WTC11 (cell line): ENCODE measurements around the gene PADI6.

Experiments
- TF ChIP-seq, protein P1 (sequence below): fragments of 200-600 bp; IDR thresholded peaks from 2 replicates; pipeline ENCODE4 v1.8.0; 2022; ENCODE audit warnings: antibody characterized with exemption
- TF ChIP-seq, protein P2 (sequence below): sonication (generic); formaldehyde crosslinking; IDR thresholded peaks from 2 replicates; pipeline ENCODE4 v1.8.0; 2023; ENCODE audit warnings: mild to moderate bottlenecking, missing genetic modification reagents

DNA sequence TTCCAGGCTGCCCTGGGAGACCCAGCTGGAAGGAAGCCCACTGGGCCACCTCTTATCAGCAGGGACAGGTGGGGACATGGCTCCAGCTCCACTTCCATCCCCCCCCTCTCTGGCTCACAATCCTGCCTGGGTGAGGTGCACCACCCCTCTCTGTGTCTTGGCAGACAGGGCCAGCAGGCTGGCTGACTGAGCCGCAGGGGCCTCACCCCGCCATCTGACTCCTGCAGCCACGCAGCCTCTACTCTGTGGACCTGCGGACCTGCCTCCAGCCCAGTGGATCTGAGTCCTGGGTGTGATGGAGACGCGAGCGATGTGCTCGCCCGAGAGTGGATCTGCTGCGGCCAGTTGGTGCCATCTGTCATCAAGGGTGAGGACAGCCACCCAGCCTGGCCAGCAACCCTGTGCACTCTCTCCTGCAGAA is 37.4 kb downstream of the PADI6 start:
- TF ChIP-seq, protein P1, sequence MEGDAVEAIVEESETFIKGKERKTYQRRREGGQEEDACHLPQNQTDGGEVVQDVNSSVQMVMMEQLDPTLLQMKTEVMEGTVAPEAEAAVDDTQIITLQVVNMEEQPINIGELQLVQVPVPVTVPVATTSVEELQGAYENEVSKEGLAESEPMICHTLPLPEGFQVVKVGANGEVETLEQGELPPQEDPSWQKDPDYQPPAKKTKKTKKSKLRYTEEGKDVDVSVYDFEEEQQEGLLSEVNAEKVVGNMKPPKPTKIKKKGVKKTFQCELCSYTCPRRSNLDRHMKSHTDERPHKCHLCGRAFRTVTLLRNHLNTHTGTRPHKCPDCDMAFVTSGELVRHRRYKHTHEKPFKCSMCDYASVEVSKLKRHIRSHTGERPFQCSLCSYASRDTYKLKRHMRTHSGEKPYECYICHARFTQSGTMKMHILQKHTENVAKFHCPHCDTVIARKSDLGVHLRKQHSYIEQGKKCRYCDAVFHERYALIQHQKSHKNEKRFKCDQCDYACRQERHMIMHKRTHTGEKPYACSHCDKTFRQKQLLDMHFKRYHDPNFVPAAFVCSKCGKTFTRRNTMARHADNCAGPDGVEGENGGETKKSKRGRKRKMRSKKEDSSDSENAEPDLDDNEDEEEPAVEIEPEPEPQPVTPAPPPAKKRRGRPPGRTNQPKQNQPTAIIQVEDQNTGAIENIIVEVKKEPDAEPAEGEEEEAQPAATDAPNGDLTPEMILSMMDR, result no peak
- TF ChIP-seq, protein P2, sequence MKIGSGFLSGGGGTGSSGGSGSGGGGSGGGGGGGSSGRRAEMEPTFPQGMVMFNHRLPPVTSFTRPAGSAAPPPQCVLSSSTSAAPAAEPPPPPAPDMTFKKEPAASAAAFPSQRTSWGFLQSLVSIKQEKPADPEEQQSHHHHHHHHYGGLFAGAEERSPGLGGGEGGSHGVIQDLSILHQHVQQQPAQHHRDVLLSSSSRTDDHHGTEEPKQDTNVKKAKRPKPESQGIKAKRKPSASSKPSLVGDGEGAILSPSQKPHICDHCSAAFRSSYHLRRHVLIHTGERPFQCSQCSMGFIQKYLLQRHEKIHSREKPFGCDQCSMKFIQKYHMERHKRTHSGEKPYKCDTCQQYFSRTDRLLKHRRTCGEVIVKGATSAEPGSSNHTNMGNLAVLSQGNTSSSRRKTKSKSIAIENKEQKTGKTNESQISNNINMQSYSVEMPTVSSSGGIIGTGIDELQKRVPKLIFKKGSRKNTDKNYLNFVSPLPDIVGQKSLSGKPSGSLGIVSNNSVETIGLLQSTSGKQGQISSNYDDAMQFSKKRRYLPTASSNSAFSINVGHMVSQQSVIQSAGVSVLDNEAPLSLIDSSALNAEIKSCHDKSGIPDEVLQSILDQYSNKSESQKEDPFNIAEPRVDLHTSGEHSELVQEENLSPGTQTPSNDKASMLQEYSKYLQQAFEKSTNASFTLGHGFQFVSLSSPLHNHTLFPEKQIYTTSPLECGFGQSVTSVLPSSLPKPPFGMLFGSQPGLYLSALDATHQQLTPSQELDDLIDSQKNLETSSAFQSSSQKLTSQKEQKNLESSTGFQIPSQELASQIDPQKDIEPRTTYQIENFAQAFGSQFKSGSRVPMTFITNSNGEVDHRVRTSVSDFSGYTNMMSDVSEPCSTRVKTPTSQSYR (CRISPR knock-in tag), result no peak
